K562 (cell line): ENCODE data around the gene SH3BP4.

Experiments used
- CTCF ChIP-seq, 3 experiments: IDR thresholded peaks in 2 of 3; conservative IDR thresholded peaks in 1 of 3; 2 replicates each; pipeline ENCODE4 v1.5.1; 2011 to 2012; ENCODE audit warnings: low read length in 3 of 3, mild to moderate bottlenecking in 3 of 3, control low read depth in 2 of 3, improper control_type of control experiment in 1 of 3, inconsistent platforms in 1 of 3, low read depth in 1 of 3, mixed read lengths in 1 of 3, moderate library complexity in 1 of 3; ENCODE audit not compliant: insufficient read depth in 2 of 3
- GATAD2A ChIP-seq: fragments of 450-650 bp; IDR thresholded peaks from 2 replicates; pipeline ENCODE4 v1.6.1; 2017
- IRF1 ChIP-seq: sonication (generic); formaldehyde crosslinking; IDR thresholded peaks from 2 replicates; pipeline ENCODE4 v1.8.0; 2022; ENCODE audit warnings: missing genetic modification reagents, mild to moderate bottlenecking, borderline replicate concordance
- NR2C2 ChIP-seq, 2 experiments: fragments of 200-800 bp in 1 of 2; sonication (Bioruptor generic) in 1 of 2; sonication (generic) in 1 of 2; formaldehyde crosslinking in 1 of 2; IDR thresholded peaks; 2 replicates each; pipeline versions ENCODE4 v1.6.1 to v1.8.0; 2016 to 2022; ENCODE audit warnings: mild to moderate bottlenecking in 1 of 2, missing compliant biosample characterization in 1 of 2, missing genetic modification characterization in 1 of 2, missing genetic modification reagents in 1 of 2
- PCBP1 ChIP-seq: fragments of 200-400 bp; formaldehyde crosslinking; IDR thresholded peaks from 2 replicates; pipeline ENCODE4 v1.6.1; 2018; ENCODE audit warnings: mild to moderate bottlenecking, low read depth, low read length; ENCODE audit not compliant: poor library complexity, severe bottlenecking
- POLR2A ChIP-seq: fragments of 450-650 bp; conservative IDR thresholded peaks from 2 replicates; pipeline ENCODE4 v1.6.1; 2016
- SIN3A ChIP-seq, 2 experiments: fragments of 150-350 bp in 1 of 2; IDR thresholded peaks; 2 replicates each; pipeline ENCODE4 v1.6.1; 2011 to 2016; ENCODE audit warnings: borderline replicate concordance in 2 of 2, low read depth in 2 of 2, low read length in 2 of 2, mild to moderate bottlenecking in 2 of 2, moderate library complexity in 2 of 2; ENCODE audit not compliant: control insufficient read depth in 1 of 2
- ZNF217 ChIP-seq: sonication (generic); formaldehyde crosslinking; IDR thresholded peaks from 2 replicates; pipeline ENCODE4 v1.8.0; 2022; ENCODE audit warnings: mild to moderate bottlenecking, missing genetic modification reagents

GRCh38 chr2:234985608-234986245 lies 33.9 kb downstream of the SH3BP4 start:
- TF ChIP-seq SIN3A (IDR thresholded peaks at IDR 0.05; ENCODE audit: borderline replicate concordance in 2 of 2, control insufficient read depth in 1 of 2, low read depth in 2 of 2, low read length in 2 of 2) = no peak
- no peak for TF ChIP-seq PCBP1
- no peak for TF ChIP-seq POLR2A
- TF ChIP-seq IRF1 (CRISPR knock-in tag) = no peak
- no peak for TF ChIP-seq ZNF217 (CRISPR knock-in tag)
- TF ChIP-seq CTCF (IDR thresholded peaks at IDR 0.05 in 2 of 3, conservative IDR thresholded peaks at IDR 0.05 in 1 of 3; ENCODE audit: insufficient read depth in 2 of 3, low read depth in 1 of 3, low read length in 3 of 3) = no peak
- TF ChIP-seq GATAD2A = no peak
- TF ChIP-seq NR2C2 (CRISPR knock-in tag; IDR thresholded peaks at IDR 0.05) = no peak
- no peak for TF ChIP-seq NR2C2 (tag; IDR thresholded peaks at IDR 0.05)
